IMR-90 (cell line): Measurements from ENCODE around the gene KCNS1. TPM values are rescaled to one million over a fixed set of nuclear protein-coding genes. Genes with fewer than 3 reads are reported as not detected.

Experiments used
- ATAC-seq: fragments of 200-7000 bp; cut with Tn5 transposase; 2 replicates; pipeline ENCODE4 v1.9.1; 2020; ENCODE audit warnings: low read depth, mild to moderate bottlenecking, moderate library complexity
- BruUV-seq: library from RNA; stranded (reverse); fragments of 400-500 nt; replicated peaks from 2 replicates; lab custom pipeline; 2021; lab: Mats Ljungman, UMichigan
- CTCF ChIA-PET: fragments of 300-600 bp; formaldehyde crosslinking; extraction: SDS; loops from one replicate; lab custom pipeline; 2021; ENCODE audit warnings: antibody characterized with exemption; lab: Yijun Ruan, JAX
- POLR2A ChIA-PET: fragments of 300-600 bp; sonication (Branson Sonifier 250); formaldehyde crosslinking; loops from one replicate; lab custom pipeline; 2022; ENCODE audit warnings: antibody characterized with exemption; ENCODE audit not compliant: unreplicated experiment; lab: Charles Lee
- DNase-seq: peaks from one replicate; pipeline ENCODE4 v3.0.0; 2013
- H2AFZ ChIP-seq: replicated peaks from 2 replicates; pipeline ENCODE3; 2013; ENCODE audit warnings: low read length, mild to moderate bottlenecking; ENCODE audit not compliant: poor library complexity
- H2AK5ac ChIP-seq: 2 replicates; pipeline ENCODE4 v1.6.1; 2013; ENCODE audit warnings: low read depth, low read length, inconsistent platforms
- H2AK9ac ChIP-seq: replicated peaks from 2 replicates; pipeline ENCODE3; 2013; ENCODE audit warnings: mild to moderate bottlenecking, low read depth, low read length, moderate library complexity; ENCODE audit not compliant: poor library complexity
- H2BK120ac ChIP-seq: 2 replicates; pipeline ENCODE4 v1.6.1; 2013; ENCODE audit warnings: low read depth, low read length, inconsistent platforms
- H2BK15ac ChIP-seq: 3 replicates; pipeline ENCODE4 v1.6.1; 2013; ENCODE audit warnings: low read depth, low read length, inconsistent platforms
- H2BK20ac ChIP-seq: 2 replicates; pipeline ENCODE4 v1.6.1; 2013; ENCODE audit warnings: low read depth, mild to moderate bottlenecking, inconsistent platforms, low read length, moderate library complexity
- H2BK5ac ChIP-seq: 2 replicates; pipeline ENCODE4 v1.6.1; 2013; ENCODE audit warnings: mild to moderate bottlenecking, low read depth, low read length, inconsistent platforms; ENCODE audit not compliant: poor library complexity, severe bottlenecking
- H3K14ac ChIP-seq: replicated peaks from 2 replicates; pipeline ENCODE4 v1.6.1; 2013; ENCODE audit warnings: low read depth, low read length, inconsistent platforms
- H3K18ac ChIP-seq: 2 replicates; pipeline ENCODE4 v1.6.1; 2013; ENCODE audit warnings: low read depth, low read length, control low read depth
- H3K23ac ChIP-seq: 2 replicates; pipeline ENCODE4 v1.6.1; 2013; ENCODE audit warnings: low read depth, low read length, inconsistent platforms
- H3K27ac ChIP-seq: 2 replicates; pipeline ENCODE4 v1.5.1; 2013; ENCODE audit warnings: mild to moderate bottlenecking, control low read depth, low read length; ENCODE audit not compliant: insufficient read depth
- H3K27me3 ChIP-seq: 2 replicates; pipeline ENCODE4 v1.6.1; 2013; ENCODE audit warnings: low read length; ENCODE audit not compliant: control insufficient read depth, insufficient read depth
- H3K36me3 ChIP-seq: 2 replicates; pipeline ENCODE4 v1.6.1; 2013; ENCODE audit warnings: low read length, mixed read lengths; ENCODE audit not compliant: control insufficient read depth, insufficient read depth
- H3K4ac ChIP-seq: 2 replicates; pipeline ENCODE4 v1.6.1; 2013; ENCODE audit warnings: low read depth, low read length, inconsistent platforms
- H3K4me1 ChIP-seq: 2 replicates; pipeline ENCODE4 v1.6.1; 2013; ENCODE audit warnings: low read length, mixed read lengths; ENCODE audit not compliant: control insufficient read depth, insufficient read depth
- H3K4me2 ChIP-seq: 2 replicates; pipeline ENCODE4 v1.6.1; 2013; ENCODE audit warnings: low read depth, mild to moderate bottlenecking, control low read depth, low read length, moderate library complexity
- H3K4me3 ChIP-seq: 2 replicates; pipeline ENCODE4 v1.5.1; 2013; ENCODE audit warnings: low read depth, mild to moderate bottlenecking, control low read depth, low read length, moderate library complexity; ENCODE audit not compliant: insufficient read depth
- H3K56ac ChIP-seq: 2 replicates; pipeline ENCODE4 v1.6.1; 2013; ENCODE audit warnings: low read length, inconsistent platforms; ENCODE audit not compliant: insufficient read depth; ENCODE audit errors: extremely low read depth
- H3K79me1 ChIP-seq, 2 experiments: 2 replicates each; pipeline ENCODE4 v1.6.1; 2013; ENCODE audit warnings: low read length in 2 of 2, inconsistent platforms in 1 of 2, low read depth in 1 of 2
- H3K9ac ChIP-seq: 2 replicates; pipeline ENCODE4 v1.6.1; 2013; ENCODE audit warnings: low read depth, low read length, control low read depth
- H3K9me1 ChIP-seq: 2 replicates; pipeline ENCODE4 v1.6.1; 2013; ENCODE audit warnings: low read length, inconsistent platforms; ENCODE audit not compliant: insufficient read depth
- H3K9me3 ChIP-seq: 2 replicates; pipeline ENCODE4 v1.6.1; 2013; ENCODE audit warnings: low read length; ENCODE audit not compliant: control insufficient read depth, insufficient read depth
- H4K20me1 ChIP-seq: 2 replicates; pipeline ENCODE4 v1.6.1; 2013; ENCODE audit warnings: low read length, inconsistent platforms; ENCODE audit not compliant: insufficient read depth
- H4K5ac ChIP-seq: 2 replicates; pipeline ENCODE4 v1.6.1; 2013; ENCODE audit warnings: mild to moderate bottlenecking, low read depth, low read length, control low read depth
- H4K8ac ChIP-seq, 2 experiments: 2 replicates each; pipeline ENCODE4 v1.6.1; 2013; ENCODE audit warnings: low read depth in 2 of 2, low read length in 2 of 2, control low read depth in 1 of 2, inconsistent platforms in 1 of 2
- H4K91ac ChIP-seq: 2 replicates; pipeline ENCODE4 v1.6.1; 2013; ENCODE audit warnings: low read depth, low read length, inconsistent platforms; ENCODE audit not compliant: insufficient read depth
- BHLHE40 ChIP-seq: fragments of 150-350 bp; IDR thresholded peaks from 2 replicates; pipeline ENCODE4 v1.6.1; 2016; ENCODE audit warnings: mild to moderate bottlenecking, low read depth, low read length
- CHD1 ChIP-seq: IDR thresholded peaks from 2 replicates; pipeline ENCODE4 v1.6.1; 2012; ENCODE audit warnings: low read depth, low read length, improper control_type of control experiment
- FOS ChIP-seq: fragments of 150-350 bp; IDR thresholded peaks from 2 replicates; pipeline ENCODE4 v1.6.1; 2016; ENCODE audit warnings: low read depth, low read length
- MAFK ChIP-seq: IDR thresholded peaks from 2 replicates; pipeline ENCODE4 v1.6.1; 2012; ENCODE audit warnings: low read depth, low read length, improper control_type of control experiment
- MAZ ChIP-seq: IDR thresholded peaks from 2 replicates; pipeline ENCODE4 v1.6.1; 2012; ENCODE audit warnings: low read depth, mild to moderate bottlenecking, low read length, improper control_type of control experiment, moderate library complexity, borderline replicate concordance
- MXI1 ChIP-seq: IDR thresholded peaks from 2 replicates; pipeline ENCODE4 v1.6.1; 2012; ENCODE audit warnings: low read depth, mild to moderate bottlenecking, low read length, moderate library complexity, borderline replicate concordance
- NFE2L2 ChIP-seq: fragments of 150-350 bp; IDR thresholded peaks from 2 replicates; pipeline ENCODE4 v1.6.1; 2016; ENCODE audit warnings: low read depth, mild to moderate bottlenecking, low read length
- RAD21 ChIP-seq: IDR thresholded peaks from 2 replicates; pipeline ENCODE4 v1.6.1; 2012; ENCODE audit warnings: low read length, improper control_type of control experiment
- RCOR1 ChIP-seq: IDR thresholded peaks from 2 replicates; pipeline ENCODE4 v1.6.1; 2012; ENCODE audit warnings: mild to moderate bottlenecking, low read length, improper control_type of control experiment; ENCODE audit not compliant: insufficient replicate concordance
- RFX5 ChIP-seq: IDR thresholded peaks from 2 replicates; pipeline ENCODE4 v1.8.0; 2012; ENCODE audit warnings: low read depth, mild to moderate bottlenecking, low read length, moderate library complexity
- SMC3 ChIP-seq: fragments of 150-350 bp; IDR thresholded peaks from 2 replicates; pipeline ENCODE4 v1.6.1; 2016; ENCODE audit warnings: low read depth, mild to moderate bottlenecking, antibody characterized with exemption, low read length, moderate library complexity
- WGBS, 2 experiments: methylation state at CpG; one replicate each; pipeline versions ENCODE4 v1.1.5 to v1.1.7; 2013; ENCODE audit warnings: missing lambda C conversion rate in 2 of 2; ENCODE audit not compliant: insufficient read length in 1 of 2; ENCODE audit errors: extremely low coverage in 2 of 2; 5-methylcytosine and 5-hydroxymethylcytosine counted together
- dilution Hi-C: fragments of 300-500 bp; cut with HindIII; formaldehyde crosslinking; loops from one replicate; pipeline ENCODE4 v1.14.3; 2018; ENCODE audit warnings: low sequenced_read_pairs; ENCODE audit not compliant: unreplicated experiment
- in situ Hi-C: fragments of 300-500 bp; cut with MboI; formaldehyde crosslinking; loops from 3 replicates; pipeline ENCODE4 v1.14.3; 2019; ENCODE audit warnings: low sequenced_read_pairs, inconsistent platforms, mixed read lengths
- intact Hi-C: fragments of 100-400 bp; cut with micrococcal nuclease; formaldehyde crosslinking; loops from 2 replicates; pipeline ENCODE4 v1.10.0; 2022
- polyA plus RNA-seq, 3 experiments: library from polyadenylated mRNA; depleted of rRNA; stranded (reverse); fragments of >200 nt; gene quantifications; 2 replicates each; pipeline ENCODE4 v1.2.3, GENCODE V29; 2012; ENCODE audit warnings: low replicate concordance in 1 of 3
- total RNA-seq: library from RNA; depleted of rRNA; stranded (reverse); fragments of >200 nt; gene quantifications from 2 replicates; pipeline ENCODE4 v1.2.3, GENCODE V29; 2012
- TF ChIP-seq, protein P1 (sequence below): conservative IDR thresholded peaks from 2 replicates; pipeline ENCODE4 v1.5.1; 2012; ENCODE audit warnings: mild to moderate bottlenecking, low read depth, low read length, improper control_type of control experiment
- TF ChIP-seq, protein P2 (sequence below): fragments of 150-350 bp; IDR thresholded peaks from 2 replicates; pipeline ENCODE4 v1.6.1; 2016; ENCODE audit warnings: low read depth, mild to moderate bottlenecking, low read length, moderate library complexity, borderline replicate concordance

Gene KCNS1
- total and polyA plus RNA-seq, 2 of the 4 experiments (the other 2 are of a cell fraction) = 0.54 to 0.62 TPM

DNA sequence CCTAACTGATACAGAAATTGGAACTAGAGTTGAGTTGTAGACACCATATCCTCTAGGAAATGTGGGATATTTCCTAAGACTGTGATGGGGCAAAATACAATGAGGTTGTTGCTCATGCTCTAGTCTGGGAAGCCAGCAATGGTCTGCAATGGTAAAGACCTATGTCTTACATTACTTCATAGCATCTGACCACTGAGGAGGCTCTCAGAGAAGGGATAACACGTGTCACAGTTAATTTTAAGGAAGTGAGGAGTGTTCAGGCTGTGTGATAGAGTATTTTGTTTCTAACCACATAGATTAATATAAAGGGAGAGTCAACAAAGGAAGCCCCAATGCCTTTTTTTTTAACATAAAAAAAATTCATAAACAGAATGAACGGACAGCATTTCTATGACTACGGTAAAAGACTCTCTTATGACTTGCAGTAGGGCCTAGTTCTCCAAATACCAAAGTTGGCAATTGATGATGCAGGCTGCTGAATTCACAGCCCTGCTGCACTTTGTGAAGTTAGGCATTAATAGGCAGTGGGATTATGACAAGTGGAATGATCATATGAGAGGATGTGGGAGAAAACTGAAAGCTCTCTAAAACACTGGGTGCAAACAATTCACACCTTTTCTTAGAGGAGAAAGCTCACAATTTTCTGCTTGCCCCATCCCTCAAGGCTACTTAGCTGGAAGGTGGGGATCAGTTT, 13.7 kb downstream of the KCNS1 start:
- H3K4me3 ChIP-seq = no peak overlapping the region
- H3K36me3 ChIP-seq = no peaks in the 10 kb centered on the region
- peak overlapping the region; percentile 83 for H2BK120ac ChIP-seq
- H2AFZ ChIP-seq = no peak overlapping the region
- peak overlapping the region; percentile 60 for H2BK15ac ChIP-seq
- ATAC-seq (no peak), DNase-seq (no peak)
- H3K23ac ChIP-seq = no peak overlapping the region
- H4K91ac ChIP-seq = peak overlapping the region; percentile 84
- H3K4ac ChIP-seq = peak overlapping the region; percentile 54; the same call in 1 of the 2 replicates
- H2AK9ac ChIP-seq = no peak overlapping the region
- dilution Hi-C loops = no loop called here
- H2AK5ac ChIP-seq = peak overlapping the region; percentile 46; the same call in 1 of the 2 replicates
- no peaks in the 10 kb centered on the region for H3K27me3 ChIP-seq
- H2BK20ac ChIP-seq = peak overlapping the region; percentile 73
- in situ Hi-C loops = loop anchor here (5.0 kb wide), 1 partner anchor 40 kb away; no protein-coding TSS in a partner anchor
- H3K14ac ChIP-seq = 0 out of 2 replicates have a peak overlapping the region, but pooled peaks have one; percentile 23
- no CpG with 5 or more reads among the region's 3 CpGs for WGBS, 2 experiments
- H3K56ac ChIP-seq = peak overlapping the region; percentile 8; the same call in 1 of the 2 replicates
- peak overlapping the region; percentile 88 for H3K18ac ChIP-seq
- H3K4me2 ChIP-seq = peak overlapping the region; percentile 24; the same call in 1 of the 2 replicates
- ChIA-PET CTCF (interaction anchor here (1.0 to 1.3 kb wide), 2 partner anchors 11 to 25 kb away, joined by 3 read pairs; no protein-coding TSS in a partner anchor), POLR2A (interaction anchor here (0.6 kb wide), 1 partner anchor 1630 kb away, joined by 3 read pairs; no protein-coding TSS in a partner anchor)
- no peaks in the 10 kb centered on the region for H3K9me3 ChIP-seq
- peak overlapping the region; percentile 77 for H4K5ac ChIP-seq
- no peaks in the 10 kb centered on the region for H4K20me1 ChIP-seq
- no TSS peak for BruUV-seq
- H4K8ac ChIP-seq = peak overlapping the region; percentile 52 to 80
- TF ChIP-seq MAZ (no peak), FOS (no peak), SMC3 (no peak), MAFK (no peak), MXI1 (no peak), BHLHE40 (no peak), RAD21 (no peak), RFX5 (no peak), CHD1 (no peak), NFE2L2 (no peak), RCOR1 (no peak)
- TF ChIP-seq, protein P1, sequence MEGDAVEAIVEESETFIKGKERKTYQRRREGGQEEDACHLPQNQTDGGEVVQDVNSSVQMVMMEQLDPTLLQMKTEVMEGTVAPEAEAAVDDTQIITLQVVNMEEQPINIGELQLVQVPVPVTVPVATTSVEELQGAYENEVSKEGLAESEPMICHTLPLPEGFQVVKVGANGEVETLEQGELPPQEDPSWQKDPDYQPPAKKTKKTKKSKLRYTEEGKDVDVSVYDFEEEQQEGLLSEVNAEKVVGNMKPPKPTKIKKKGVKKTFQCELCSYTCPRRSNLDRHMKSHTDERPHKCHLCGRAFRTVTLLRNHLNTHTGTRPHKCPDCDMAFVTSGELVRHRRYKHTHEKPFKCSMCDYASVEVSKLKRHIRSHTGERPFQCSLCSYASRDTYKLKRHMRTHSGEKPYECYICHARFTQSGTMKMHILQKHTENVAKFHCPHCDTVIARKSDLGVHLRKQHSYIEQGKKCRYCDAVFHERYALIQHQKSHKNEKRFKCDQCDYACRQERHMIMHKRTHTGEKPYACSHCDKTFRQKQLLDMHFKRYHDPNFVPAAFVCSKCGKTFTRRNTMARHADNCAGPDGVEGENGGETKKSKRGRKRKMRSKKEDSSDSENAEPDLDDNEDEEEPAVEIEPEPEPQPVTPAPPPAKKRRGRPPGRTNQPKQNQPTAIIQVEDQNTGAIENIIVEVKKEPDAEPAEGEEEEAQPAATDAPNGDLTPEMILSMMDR = no peak
- TF ChIP-seq, protein P2, sequence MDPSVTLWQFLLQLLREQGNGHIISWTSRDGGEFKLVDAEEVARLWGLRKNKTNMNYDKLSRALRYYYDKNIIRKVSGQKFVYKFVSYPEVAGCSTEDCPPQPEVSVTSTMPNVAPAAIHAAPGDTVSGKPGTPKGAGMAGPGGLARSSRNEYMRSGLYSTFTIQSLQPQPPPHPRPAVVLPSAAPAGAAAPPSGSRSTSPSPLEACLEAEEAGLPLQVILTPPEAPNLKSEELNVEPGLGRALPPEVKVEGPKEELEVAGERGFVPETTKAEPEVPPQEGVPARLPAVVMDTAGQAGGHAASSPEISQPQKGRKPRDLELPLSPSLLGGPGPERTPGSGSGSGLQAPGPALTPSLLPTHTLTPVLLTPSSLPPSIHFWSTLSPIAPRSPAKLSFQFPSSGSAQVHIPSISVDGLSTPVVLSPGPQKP = no peak
- H3K27ac ChIP-seq = peak overlapping the region; percentile 83
- peak overlapping the region; percentile 38; the same call in 1 of the 2 replicates for H3K9ac ChIP-seq
- no peaks in the 10 kb centered on the region for H3K9me1 ChIP-seq
- no peaks in the 10 kb centered on the region for H3K79me1 ChIP-seq
- H2BK5ac ChIP-seq = peak overlapping the region; percentile 98
- intact Hi-C loops = loop anchor here (5.0 kb wide), 1 partner anchor 35 kb away; no protein-coding TSS in a partner anchor
- H3K4me1 ChIP-seq = peaks cover 11% of the 10 kb centered on the region
